Occipital lobe (tissue), 2 donors: Measurements from ENCODE around the gene CACNG5. TPM values are rescaled to one million over a fixed set of nuclear protein-coding genes. Genes with fewer than 3 reads are reported as not detected.
"Not testable (repeated sequence)": the region's sequence is repeated elsewhere in the genome, so short reads cannot be mapped to it uniquely, and the experiment has no call there.

Experiments used
- DNase-seq: peaks from one replicate; lab custom pipeline; 2025; lab: John Stamatoyannopoulos, UW
- total RNA-seq: library from RNA; depleted of rRNA; stranded (reverse); fragments of >200 nt; gene quantifications from one replicate; pipeline ENCODE4 v1.2.3, GENCODE V29; 2014

CACNG5 gene
- total RNA-seq, 1 donor from 2014 or later = 0.31 TPM

GRCh38 chr17:66849032-66849655, 14.2 kb downstream of the CACNG5 start:
- DNase-seq = no peak

- DNase-seq = no peak
Observed at GRCh38 chr17:66849851-66850580, 15.1 kb downstream of the CACNG5 start.

DNA sequence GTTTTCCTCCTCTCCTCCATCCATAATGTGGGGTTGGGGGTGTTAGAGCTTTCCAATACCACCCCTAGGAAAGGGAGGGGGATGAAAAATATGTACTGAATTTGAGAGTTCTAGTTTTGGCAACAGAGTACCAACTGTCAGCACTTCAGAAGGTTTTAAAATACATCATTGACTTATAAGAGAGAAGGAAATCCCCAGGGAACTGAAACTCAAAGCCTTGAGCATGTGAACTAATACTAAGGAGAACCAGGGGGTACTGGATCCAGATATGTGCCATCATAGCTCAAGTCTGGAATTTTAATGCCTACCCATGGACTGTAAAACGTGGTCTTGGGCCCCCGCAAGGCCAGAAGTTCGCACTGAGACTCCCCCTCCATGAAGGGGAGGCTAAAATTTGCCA, 15.8 kb downstream of the CACNG5 start:
- DNase-seq = no peak

DNA sequence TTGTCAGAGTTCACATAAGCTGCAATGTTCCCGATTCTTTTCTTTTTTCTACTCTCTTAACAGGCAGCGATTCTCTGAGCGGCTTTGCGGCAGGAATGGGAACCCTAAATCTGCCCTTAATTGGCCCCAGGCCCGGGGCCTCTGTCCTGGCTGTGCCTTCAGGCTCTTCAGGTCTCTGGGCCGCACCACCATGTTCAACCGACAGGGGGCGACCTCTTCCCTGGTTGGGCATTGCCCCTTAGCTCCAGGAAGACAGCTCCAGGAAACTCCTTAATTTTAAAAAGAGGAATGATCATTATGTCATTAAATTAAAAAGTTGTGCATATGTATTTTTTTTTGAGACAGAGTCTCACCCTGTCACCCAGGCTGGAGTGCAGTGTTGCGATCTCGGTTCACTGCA, 20.3 kb downstream of the CACNG5 start:
- no peak for DNase-seq

DNA sequence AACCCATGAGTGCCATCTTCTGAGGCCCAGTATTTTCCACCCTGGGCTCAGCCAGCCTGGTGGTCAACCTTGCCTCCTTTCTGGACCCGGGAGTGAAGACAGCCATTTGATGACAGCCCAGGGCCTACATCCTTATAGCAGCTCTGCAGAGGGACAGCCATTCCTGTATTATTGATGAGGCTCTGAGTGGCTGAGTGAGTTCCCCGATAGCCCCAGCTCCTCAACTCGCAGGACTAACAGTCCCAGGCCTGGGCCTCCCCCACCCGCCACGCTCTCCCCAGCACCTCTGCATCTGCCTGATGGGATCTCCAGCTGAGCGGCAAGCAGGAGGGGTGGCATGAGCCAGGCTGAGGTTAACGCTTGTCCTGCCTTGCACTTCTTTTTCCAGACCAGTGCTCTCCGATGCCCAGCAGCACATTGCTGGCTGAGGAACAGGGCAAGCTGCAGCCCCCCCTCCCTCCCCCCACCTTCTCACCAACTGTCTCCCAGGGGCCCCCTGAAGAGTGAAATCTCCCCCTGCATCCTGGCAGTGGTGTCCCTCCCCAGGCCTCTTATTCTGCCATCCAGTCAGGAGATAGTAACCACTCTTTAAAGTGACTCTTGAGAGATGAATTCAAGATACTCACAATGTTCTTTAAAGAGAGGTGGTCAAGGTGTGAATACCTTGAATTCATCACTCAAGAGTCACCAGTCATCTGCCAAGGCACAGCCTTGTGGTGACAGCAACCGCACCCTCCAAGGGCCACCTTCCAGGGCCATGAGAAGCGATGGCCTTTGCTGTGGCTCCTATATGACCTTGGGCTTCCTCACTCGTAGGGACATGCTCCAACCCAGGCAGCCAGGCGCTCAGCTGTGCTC, 23.5 kb downstream of the CACNG5 start:
- no peak for DNase-seq

DNA sequence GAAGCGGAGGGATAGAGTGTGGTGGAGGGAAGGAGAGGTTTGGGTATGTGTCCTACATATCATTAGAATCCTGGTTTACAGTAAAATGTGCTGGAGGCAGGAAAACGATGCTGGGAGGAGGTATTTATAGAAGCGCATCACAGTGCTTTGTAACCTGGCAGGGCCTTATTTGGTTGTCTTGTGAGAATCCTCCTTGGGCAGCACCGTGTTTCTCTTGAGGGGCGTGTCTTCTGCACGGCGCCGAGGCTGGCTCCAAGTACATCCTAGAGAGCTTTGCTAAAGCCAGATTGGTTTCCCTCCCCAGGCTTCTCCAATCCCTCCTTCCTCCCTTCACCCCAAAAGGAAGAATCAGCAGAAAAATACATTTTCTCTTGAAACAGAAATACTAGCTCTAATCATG, 24.4 kb downstream of the CACNG5 start:
- DNase-seq = no peak

GRCh38 chr17:66860204-66860603, 25.3 kb downstream of the CACNG5 start:
- no peak for DNase-seq

DNA sequence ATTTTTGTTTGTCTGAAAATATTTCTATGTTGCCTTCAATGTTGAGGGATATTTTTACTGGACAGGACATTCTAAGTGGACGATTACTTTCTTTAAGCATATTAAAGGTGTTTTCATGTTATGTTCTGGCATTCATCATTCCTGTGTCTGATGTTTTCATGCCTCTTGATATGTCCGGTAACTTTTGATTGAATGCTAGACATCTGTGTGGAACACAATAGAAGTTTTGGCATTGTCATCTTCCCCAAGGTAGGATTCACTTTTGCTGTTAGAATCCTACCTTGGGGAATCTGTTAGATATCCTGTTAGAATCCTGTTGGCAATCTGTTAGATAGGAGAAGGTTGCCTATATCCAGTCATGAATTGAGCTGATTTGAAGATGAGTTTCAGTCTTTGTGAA, 28.9 kb downstream of the CACNG5 start:
- no peak for DNase-seq

GRCh38 chr17:66865151-66865550, 30.2 kb downstream of the CACNG5 start:
- no peak for DNase-seq

DNA sequence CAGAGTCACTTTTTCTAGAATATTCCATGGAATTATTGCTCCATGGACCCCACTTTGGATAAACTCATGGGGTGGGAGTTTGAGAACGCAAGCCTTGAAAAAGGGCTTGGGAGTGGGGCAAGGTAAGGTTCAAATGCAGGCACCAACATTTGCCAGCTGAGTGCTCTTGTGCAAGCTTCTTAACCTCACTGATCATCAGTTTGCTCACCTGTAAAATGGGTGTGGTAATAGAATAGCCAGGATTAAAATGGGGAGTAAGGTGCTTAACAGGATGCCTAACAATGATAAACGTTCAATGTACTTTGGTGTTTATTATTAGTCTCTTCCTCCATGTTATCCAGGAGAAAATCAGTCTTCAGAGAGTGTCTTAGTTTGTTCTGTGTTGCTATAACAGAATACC, 39.0 kb downstream of the CACNG5 start:
- DNase-seq = no peak

DNA sequence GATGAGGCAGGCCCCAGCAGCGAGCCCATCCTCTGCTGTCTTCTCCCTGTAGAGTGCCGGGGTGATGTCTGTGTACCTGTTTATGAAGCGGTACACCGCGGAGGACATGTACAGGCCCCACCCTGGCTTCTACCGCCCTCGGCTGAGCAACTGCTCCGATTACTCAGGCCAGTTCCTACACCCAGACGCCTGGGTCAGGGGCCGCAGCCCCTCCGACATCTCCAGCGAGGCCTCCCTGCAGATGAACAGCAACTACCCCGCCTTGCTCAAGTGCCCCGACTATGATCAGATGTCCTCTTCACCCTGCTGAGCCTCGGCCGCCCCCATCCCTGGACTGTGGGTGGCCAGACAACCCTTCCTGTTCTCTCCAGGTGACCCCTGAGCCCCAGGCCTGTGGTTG, 50.0 kb downstream of the CACNG5 start:
- no peak for DNase-seq

GRCh38 chr17:66885417-66885816, 50.5 kb downstream of the CACNG5 start:
- DNase-seq = no peak

- DNase-seq = no peak
Observed at GRCh38 chr17:66889480-66890230, 54.7 kb downstream of the CACNG5 start.

DNA sequence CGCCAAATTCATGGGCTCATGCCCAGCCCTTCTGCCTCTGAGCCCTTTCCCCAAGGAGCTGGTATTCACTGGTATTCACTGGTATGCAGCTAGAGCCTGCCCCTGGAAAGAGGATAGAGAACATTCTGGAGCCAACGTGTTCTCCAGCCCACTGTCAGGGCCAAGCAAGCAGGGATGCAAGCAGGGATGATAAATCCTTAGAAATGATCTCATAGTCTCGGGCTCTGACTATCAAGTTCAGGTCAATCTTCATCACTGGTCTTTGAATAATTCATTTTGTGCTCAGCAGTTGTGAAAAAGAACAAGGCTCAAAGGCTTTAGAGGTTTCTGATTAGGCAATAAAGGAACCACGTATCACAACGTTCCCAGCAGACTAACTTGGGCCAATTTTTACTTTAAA, 57.3 kb downstream of the CACNG5 start:
- DNase-seq = no peak

- no peak for DNase-seq
Observed at GRCh38 chr17:66893382-66893781, 58.5 kb downstream of the CACNG5 start.

DNA sequence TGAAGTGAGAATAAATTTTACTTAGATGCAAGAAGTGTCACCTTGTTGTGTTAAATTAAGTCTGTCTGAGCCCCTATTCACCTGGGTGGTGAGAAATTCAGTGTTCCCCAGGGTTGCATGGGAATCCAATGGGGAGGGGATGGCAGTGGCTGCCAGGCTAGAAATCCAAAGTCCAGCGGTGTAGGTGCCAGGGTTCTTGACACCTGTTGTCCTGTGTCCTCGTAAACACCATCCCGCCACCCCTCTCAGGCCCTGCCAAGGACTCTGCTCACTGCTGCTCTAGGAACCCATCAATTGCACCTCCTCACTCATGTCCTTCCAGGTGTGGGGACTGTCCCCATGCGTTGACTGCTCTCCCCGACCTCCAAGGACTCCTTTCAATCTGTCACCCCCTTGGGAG, 58.9 kb downstream of the CACNG5 start:
- DNase-seq = no peak

GRCh38 chr17:66897141-66897540, 62.2 kb downstream of the CACNG5 start:
- no peak for DNase-seq

GRCh38 chr17:66898536-66898935, 63.6 kb downstream of the CACNG5 start:
- no peak for DNase-seq

DNA sequence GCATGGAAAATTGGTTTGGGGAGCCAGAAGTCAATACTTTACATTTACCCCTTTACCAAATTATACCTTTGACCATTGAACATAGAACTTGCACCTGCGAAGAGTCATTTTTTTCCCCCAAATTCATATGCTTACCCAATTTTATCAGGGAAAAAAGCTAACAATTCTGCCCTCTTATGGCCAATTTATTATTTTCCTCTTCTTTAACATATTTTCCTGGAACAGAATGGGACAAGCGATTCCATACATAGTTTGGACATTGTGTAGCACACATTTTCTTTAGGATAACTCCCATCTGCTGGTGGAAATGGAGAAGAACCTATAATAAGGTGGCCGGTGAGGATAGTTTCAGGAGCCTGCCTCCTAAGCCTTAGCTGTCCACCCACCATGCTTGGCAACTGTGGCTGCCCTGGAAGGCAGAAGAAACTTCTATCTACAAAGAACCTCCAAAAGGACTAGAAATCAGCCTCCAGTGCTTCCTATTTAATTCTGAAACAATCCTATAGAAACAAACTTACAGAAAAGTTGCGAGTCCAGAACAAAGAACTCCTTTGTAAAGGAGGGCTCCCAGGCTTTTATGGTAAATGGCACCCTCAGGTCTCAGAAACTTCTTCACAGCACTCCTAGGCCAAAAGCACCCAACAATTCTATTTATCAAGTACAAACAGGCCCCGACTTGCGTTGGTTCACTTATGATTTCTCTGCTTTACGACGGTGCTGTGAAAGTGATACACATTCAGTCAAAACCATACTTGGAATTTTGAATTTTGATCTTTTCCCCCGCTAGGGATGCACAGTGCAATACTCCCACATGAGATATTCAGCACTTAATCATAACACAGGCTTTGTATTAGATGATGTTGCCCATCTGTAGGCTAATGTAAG, 65.5 kb downstream of the CACNG5 start:
- no peak for DNase-seq

- not testable (repeated sequence) for DNase-seq
Observed at GRCh38 chr17:66903296-66903695, 68.4 kb downstream of the CACNG5 start.

DNA sequence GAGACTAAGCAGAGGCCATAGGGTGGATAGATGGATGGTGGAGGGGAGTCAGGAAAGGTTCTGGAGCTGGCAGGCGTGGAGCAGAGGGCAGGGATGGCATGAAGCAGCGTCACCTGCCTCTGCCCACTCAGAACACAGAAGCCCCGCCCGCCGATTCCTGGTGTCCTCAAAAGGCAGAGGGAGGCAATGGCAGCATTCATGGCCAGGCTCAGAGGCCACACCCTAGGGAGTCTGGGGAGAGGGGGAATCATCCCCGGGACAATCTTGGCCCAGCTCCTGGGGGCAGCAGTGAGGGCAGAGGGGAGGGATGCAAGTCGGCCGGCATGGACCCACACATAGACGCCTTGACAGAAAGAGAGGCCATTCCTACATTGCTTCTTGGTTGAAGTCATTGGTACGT, 68.9 kb downstream of the CACNG5 start:
- DNase-seq = no peak
